Measurements from ENCODE around the gene RBM47.

Gene RBM47

GRCh38 chr4:40406340-40406739 lies 223.3 kb downstream of the RBM47 start:
- TF ChIP-seq, protein P1, sequence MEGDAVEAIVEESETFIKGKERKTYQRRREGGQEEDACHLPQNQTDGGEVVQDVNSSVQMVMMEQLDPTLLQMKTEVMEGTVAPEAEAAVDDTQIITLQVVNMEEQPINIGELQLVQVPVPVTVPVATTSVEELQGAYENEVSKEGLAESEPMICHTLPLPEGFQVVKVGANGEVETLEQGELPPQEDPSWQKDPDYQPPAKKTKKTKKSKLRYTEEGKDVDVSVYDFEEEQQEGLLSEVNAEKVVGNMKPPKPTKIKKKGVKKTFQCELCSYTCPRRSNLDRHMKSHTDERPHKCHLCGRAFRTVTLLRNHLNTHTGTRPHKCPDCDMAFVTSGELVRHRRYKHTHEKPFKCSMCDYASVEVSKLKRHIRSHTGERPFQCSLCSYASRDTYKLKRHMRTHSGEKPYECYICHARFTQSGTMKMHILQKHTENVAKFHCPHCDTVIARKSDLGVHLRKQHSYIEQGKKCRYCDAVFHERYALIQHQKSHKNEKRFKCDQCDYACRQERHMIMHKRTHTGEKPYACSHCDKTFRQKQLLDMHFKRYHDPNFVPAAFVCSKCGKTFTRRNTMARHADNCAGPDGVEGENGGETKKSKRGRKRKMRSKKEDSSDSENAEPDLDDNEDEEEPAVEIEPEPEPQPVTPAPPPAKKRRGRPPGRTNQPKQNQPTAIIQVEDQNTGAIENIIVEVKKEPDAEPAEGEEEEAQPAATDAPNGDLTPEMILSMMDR (IDR thresholded peaks at IDR 0.05; ENCODE audit: extremely low read depth, missing control alignments) = no peak
- DNase-seq (ENCODE audit: low spot score) = no peak

- no peak for DNase-seq (ENCODE audit: low spot score)
- TF ChIP-seq, protein P1 (IDR thresholded peaks at IDR 0.05; ENCODE audit: extremely low read depth, missing control alignments) = no peak
Observed at GRCh38 chr4:40405193-40405592, 224.5 kb downstream of the RBM47 start.

DNA sequence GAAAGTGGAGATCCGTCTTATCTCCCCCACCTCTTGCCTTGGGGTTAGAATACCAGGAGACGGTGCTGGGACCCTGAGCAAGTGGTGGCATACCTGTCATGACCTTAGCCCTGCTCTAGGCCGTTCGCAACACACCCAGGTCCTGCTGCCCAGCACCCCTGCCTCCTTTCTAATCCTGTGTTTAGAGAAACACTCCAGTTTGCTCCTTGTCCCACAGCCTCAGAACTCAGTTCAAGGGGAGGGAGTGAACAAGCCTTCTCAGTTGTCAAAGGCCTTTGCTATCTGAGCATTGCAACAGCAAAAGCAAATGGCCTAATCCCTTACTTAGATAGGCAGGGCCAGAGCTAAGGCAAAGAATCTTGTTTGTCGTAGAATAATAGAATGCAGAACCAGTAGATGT lies 226.6 kb downstream of the RBM47 start:
- TF ChIP-seq, protein P1 (IDR thresholded peaks at IDR 0.05; ENCODE audit: extremely low read depth, missing control alignments) = no peak
- DNase-seq (ENCODE audit: low spot score) = no peak

GRCh38 chr4:40402556-40402955 lies 227.1 kb downstream of the RBM47 start:
- TF ChIP-seq, protein P1 (IDR thresholded peaks at IDR 0.05; ENCODE audit: extremely low read depth, missing control alignments) = no peak

DNA sequence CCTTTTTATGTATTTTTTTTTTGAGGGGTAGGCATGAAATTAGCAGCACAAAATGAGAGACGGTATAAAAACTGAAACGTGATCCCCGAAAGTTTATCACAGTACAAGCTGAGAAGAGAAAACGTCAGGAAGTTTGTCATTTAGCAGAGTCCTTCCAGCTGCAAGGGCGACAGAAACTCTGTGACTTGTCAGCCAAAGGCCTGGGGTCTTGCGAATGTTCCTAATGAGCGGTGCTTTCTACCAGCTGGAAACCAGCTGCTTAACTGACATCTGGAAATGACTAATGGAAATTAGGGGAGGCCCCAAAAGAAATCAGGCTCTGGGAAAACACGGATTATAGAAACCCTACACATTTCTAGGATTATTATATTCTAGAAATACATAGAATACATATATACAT lies 228.0 kb downstream of the RBM47 start:
- TF ChIP-seq, protein P1 (IDR thresholded peaks at IDR 0.05; ENCODE audit: extremely low read depth, missing control alignments) = no peak

More at GRCh38 chr4:40402556-40402955, 227.1 kb downstream of the RBM47 start:
- no peak for DNase-seq (ENCODE audit: low spot score)

DNA sequence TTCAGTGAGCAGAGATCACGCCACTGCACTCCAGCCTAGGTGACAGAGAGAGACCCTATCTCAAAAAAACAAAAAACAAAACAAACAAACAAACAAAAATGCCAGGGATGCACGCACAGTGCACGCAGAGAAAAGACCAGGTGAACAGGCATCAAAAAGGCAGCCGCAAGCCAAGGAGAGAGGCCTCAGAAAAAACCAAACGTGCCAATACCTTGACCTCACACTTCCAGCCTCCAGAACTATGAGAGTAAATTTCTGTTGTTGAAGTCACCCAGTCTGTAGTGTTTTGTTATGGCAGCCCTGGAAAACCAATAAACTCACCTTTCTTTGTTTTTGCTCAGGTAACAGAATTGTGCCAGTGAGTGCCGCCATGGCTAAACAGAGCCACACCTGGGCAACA lies 228.6 kb downstream of the RBM47 start:
- DNase-seq (ENCODE audit: low spot score) = no peak
- TF ChIP-seq, protein P1 (IDR thresholded peaks at IDR 0.05; ENCODE audit: extremely low read depth, missing control alignments) = no peak

More for the DNA sequence above, 228.0 kb downstream of the RBM47 start:
- no peak for DNase-seq (ENCODE audit: low spot score)

GRCh38 chr4:40399578-40399977 lies 230.1 kb downstream of the RBM47 start:
- DNase-seq (ENCODE audit: low spot score) = no peak
- TF ChIP-seq, protein P1 (IDR thresholded peaks at IDR 0.05; ENCODE audit: extremely low read depth, missing control alignments) = no peak

Data from GM20000 (cell line).